Ureter (tissue), 1 donor: ENCODE measurements around the gene ARL2. TPM values are rescaled to one million over a fixed set of nuclear protein-coding genes. Genes with fewer than 3 reads are reported as not detected.

Experiments
- total RNA-seq: library from RNA; stranded (reverse); gene quantifications from one replicate; pipeline ENCODE4 v1.2.4, GENCODE V29; 2023
- donor health status: DM: yes; HTN: yes; CAD: no.

Gene ARL2
- total RNA-seq, 1 donor from 2014 or later: 78.1 TPM

Other genes starting within 250 kb of the ARL2 start
- gene SF1, start 235.6 kb upstream of the ARL2 start, total RNA-seq: 391 TPM
- 14.0 TPM for gene MAP4K2, start 210.9 kb upstream of the ARL2 start, total RNA-seq
- 18.7 TPM for gene MEN1, start 203.6 kb upstream of the ARL2 start, total RNA-seq
- gene CDC42BPG, start 169.5 kb upstream of the ARL2 start, total RNA-seq: 28.5 TPM
- 47.3 TPM for gene EHD1, start 135.5 kb upstream of the ARL2 start, total RNA-seq
- gene ATG2A, start 97.0 kb upstream of the ARL2 start, total RNA-seq: 27.9 TPM
- 18.9 TPM for gene PPP2R5B, start 89.5 kb upstream of the ARL2 start, total RNA-seq
- gene GPHA2, start 78.3 kb upstream of the ARL2 start, total RNA-seq: not detected
- not detected for gene MAJIN, start 42.1 kb upstream of the ARL2 start, total RNA-seq
- gene BATF2, start 17.2 kb upstream of the ARL2 start, total RNA-seq: 4.6 TPM
- 17.6 TPM for gene SNX15, start 13.3 kb downstream of the ARL2 start, total RNA-seq
- 4.5 TPM for gene SAC3D1, start 27.1 kb downstream of the ARL2 start, total RNA-seq
- gene NAALADL1, start 44.4 kb downstream of the ARL2 start, total RNA-seq: 10.3 TPM
- gene CDCA5, start 69.9 kb downstream of the ARL2 start, total RNA-seq: 1.9 TPM
- gene ZFPL1, start 70.1 kb downstream of the ARL2 start, total RNA-seq: 33.7 TPM
- 131 TPM for gene VPS51, start 82.1 kb downstream of the ARL2 start, total RNA-seq
- 37.5 TPM for gene TM7SF2, start 97.7 kb downstream of the ARL2 start, total RNA-seq
- gene ZNHIT2, start 103.5 kb downstream of the ARL2 start, total RNA-seq: 13.7 TPM
- 999 TPM for gene FAU, start 108.0 kb downstream of the ARL2 start, total RNA-seq
- 49.8 TPM for gene MRPL49, start 108.2 kb downstream of the ARL2 start, total RNA-seq
- gene SYVN1, start 120.4 kb downstream of the ARL2 start, total RNA-seq: 76.2 TPM
- not detected for gene SPDYC, start 156.1 kb downstream of the ARL2 start, total RNA-seq
- 598 TPM for gene CAPN1, start 167.8 kb downstream of the ARL2 start, total RNA-seq
- 12.2 TPM for gene POLA2, start 247.8 kb downstream of the ARL2 start, total RNA-seq